AG09319 (cell line): ENCODE results near the gene CGNL1.

Experiments
- DNase-seq: peaks from one replicate; pipeline ENCODE4 v3.0.0-alpha.2; 2010; ENCODE audit warnings: low read depth; ENCODE audit errors: extremely low read depth
- TF ChIP-seq, protein P1 (sequence below): IDR thresholded peaks from 2 replicates; pipeline ENCODE4 v1.5.1; 2011; ENCODE audit warnings: low read depth, mild to moderate bottlenecking, inconsistent platforms, low read length, moderate library complexity

Gene CGNL1

DNA sequence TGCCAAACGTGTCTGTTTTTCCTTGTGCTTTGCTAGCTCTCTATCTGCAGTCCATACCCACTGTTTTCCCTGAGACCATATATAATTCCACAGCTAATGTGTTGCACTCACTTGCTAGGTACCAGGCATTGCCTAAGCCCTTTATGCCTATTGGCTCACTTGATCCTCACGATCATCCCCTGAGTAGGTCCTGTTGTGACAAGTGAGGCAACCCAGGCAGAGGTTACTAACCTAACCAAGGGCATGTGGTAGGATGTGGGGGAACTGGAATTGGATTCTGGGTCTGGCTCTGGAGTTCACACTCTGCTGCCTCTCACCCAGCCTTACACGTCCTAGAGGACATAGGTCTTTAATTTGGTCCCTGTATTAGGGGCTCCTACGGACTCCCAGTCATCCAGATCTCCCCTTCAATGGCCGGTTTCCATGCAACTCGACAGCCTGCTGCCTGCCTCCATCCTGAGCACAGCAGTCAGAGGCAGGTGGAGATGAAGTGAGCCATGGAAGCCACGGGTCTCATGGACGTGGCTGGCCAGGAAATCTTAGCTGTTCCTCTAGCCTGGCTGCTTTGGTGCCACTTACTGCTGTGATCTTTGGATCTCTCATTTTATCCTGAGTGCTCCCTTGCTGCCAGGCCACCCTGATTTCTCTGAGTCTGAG, 176.5 kb downstream of the CGNL1 start:
- TF ChIP-seq, protein P1, sequence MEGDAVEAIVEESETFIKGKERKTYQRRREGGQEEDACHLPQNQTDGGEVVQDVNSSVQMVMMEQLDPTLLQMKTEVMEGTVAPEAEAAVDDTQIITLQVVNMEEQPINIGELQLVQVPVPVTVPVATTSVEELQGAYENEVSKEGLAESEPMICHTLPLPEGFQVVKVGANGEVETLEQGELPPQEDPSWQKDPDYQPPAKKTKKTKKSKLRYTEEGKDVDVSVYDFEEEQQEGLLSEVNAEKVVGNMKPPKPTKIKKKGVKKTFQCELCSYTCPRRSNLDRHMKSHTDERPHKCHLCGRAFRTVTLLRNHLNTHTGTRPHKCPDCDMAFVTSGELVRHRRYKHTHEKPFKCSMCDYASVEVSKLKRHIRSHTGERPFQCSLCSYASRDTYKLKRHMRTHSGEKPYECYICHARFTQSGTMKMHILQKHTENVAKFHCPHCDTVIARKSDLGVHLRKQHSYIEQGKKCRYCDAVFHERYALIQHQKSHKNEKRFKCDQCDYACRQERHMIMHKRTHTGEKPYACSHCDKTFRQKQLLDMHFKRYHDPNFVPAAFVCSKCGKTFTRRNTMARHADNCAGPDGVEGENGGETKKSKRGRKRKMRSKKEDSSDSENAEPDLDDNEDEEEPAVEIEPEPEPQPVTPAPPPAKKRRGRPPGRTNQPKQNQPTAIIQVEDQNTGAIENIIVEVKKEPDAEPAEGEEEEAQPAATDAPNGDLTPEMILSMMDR = no peak
- no peak for DNase-seq

DNA sequence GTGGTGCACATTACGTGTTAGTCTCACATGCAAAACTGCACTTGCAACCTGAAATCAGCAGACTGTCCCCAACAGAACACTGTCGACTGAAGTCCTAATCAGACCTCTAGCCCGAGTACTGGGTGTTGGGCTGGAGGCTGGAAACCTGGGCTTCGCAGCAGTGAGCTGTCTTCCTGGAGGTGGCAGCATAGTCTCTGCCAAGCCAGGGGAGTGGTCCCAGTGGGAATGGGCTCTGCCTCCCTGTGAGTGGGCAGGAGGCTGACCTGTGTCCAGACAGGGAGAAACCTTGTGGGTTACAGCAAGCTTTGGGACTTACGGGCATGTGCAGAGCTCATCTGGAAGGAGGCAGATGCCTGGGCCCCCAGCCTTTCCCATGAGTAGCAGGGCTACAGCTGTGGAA, 177.2 kb downstream of the CGNL1 start:
- no peak for DNase-seq
- TF ChIP-seq, protein P1 = no peak

DNA sequence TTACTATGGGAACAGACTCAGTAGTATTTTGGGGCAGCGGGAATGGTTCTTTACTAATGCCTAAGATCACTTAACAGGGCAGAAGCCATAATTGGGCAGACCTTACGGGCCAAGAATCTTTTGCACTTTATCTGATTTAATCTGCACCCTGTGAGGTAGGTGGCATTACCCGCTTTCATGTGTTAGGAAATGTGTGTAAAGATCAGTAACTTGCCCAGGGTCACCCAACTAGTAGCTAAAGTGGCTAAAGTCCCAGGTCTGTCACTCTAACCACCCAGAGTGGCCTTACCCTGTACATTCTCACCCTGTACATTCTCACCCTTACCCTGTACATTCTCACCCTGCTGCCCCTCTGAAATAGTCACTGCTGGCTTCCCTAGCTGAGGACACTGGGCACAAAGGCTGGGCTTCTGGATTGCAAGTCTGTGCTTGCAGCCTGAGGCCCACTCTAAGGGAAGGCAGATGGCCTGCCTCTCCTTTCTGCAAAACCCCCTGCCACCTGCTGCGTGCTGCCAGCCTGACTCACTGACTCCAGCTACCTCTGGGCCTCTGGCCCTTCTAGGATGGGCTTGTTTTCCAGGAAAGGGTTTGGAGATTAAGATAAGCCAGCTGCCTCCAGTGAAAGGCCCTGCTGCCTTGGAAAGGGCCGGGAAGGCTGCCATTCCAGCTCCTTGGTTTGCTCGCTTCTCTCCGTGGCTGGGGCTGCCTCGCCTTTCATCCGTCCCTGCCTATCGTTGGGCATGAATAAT, 177.9 kb downstream of the CGNL1 start:
- TF ChIP-seq, protein P1 = no peak
- DNase-seq = no peak

DNA sequence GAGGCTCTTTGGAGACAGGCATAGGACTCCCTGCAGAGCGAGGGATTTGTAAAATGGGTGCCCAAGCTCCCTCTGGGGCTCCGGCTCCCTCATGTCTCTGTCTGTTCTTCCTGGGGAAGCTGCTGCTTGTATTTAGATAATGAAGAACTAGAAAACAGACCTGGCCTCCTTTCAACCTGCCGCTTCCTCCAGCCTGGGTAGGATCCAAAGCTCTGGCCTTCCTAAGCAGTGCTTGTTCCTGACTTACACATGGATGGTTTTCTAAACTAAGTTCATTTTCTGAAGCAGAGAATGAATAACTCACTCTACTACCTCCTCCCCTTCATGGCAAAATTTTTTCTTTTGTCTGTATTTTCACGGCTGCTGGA, 178.5 kb downstream of the CGNL1 start:
- no peak for DNase-seq
- TF ChIP-seq, protein P1 = no peak

DNA sequence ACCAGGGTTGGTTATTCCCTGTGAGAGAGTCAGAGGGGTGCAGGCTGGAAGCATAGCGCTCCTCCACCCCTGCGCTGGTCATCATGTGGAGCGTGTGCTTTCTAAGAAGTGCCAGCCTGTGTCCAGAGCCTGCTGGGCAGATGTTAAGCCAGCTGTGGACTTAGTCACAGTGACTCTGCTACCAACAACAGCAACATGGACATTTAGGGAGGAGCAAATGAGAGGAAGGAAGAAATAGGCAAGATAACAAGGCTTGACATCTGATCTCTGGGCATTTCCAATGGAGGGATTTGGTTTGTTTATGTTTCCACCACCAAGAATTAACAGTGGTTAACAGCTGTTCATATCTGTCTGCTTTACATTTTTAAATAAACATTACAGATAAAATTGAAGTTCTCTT, 179.0 kb downstream of the CGNL1 start:
- TF ChIP-seq, protein P1 = no peak
- no peak for DNase-seq

DNA sequence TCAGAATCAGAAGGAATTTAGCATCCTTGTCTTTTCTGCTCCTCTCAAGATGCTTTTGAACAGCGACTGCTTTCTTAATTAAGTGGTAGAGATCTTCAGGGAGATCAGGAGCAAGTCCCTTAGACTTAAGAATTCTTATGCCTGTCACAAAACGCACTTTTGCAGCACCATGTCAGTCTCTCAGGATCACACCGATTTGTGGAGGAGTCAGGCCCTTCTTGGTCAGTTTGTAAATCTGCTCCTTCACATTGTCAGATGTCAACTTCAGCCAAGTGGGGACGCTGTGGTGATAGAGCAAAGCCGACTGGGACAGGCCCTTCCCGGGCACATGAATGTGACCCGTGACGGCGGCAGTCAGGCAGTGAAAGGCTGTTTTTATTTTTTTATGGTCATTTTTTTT, 179.7 kb downstream of the CGNL1 start:
- TF ChIP-seq, protein P1 = no peak
- DNase-seq = no peak

DNA sequence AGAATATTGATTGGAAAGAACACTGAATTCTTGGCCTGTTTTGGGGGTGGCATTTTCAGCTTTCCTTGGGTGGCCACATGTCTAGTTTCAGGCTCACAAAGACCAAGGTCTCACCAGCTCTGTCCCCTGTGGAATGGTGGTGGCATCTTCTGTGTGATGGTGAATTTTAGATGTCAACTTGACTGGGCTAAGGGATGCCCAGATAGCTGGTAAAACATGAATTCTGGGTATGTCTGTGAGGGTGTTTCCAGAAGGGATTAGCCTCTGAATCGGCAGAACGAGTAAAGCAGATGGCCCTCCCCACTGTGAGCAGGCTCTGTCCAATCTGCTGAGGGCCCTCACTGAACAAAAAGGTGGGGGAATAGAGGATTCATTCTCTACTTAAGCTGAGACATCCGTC, 181.0 kb downstream of the CGNL1 start:
- DNase-seq = no peak
- TF ChIP-seq, protein P1 = no peak
